ENCODE measurements around the gene CYP2W1. TPM values are rescaled to one million over a fixed set of nuclear protein-coding genes. Genes with fewer than 3 reads are reported as not detected.

The CYP2W1 gene
- total RNA-seq, 1 donor from 2014 or later: not detected

- TF ChIP-seq CTCF (conservative IDR thresholded peaks at IDR 0.05; ENCODE audit: low read depth, low read length): no peak
- no peak for DNase-seq (ENCODE audit: low read depth)
- no peak overlapping the region for H3K4me3 ChIP-seq (ENCODE audit: low read depth, low read length)
Observed at GRCh38 chr7:1017586-1018333, 34.8 kb downstream of the CYP2W1 start.

GRCh38 chr7:1018334-1018695, 35.3 kb downstream of the CYP2W1 start:
- no peak for TF ChIP-seq CTCF (conservative IDR thresholded peaks at IDR 0.05; ENCODE audit: low read depth, low read length)
- H3K4me3 ChIP-seq (ENCODE audit: low read depth, low read length): no peak overlapping the region
- no peak for DNase-seq (ENCODE audit: low read depth)

- TF ChIP-seq CTCF (conservative IDR thresholded peaks at IDR 0.05; ENCODE audit: low read depth, low read length): no peak
- no peak overlapping the region for H3K4me3 ChIP-seq (ENCODE audit: low read depth, low read length)
- no peak for DNase-seq (ENCODE audit: low read depth)
Observed at GRCh38 chr7:1019255-1019785, 36.3 kb downstream of the CYP2W1 start.

- no peak for TF ChIP-seq CTCF (conservative IDR thresholded peaks at IDR 0.05; ENCODE audit: low read depth, low read length)
- no peak overlapping the region for H3K4me3 ChIP-seq (ENCODE audit: low read depth, low read length)
- no peak for DNase-seq (ENCODE audit: low read depth)
Observed at GRCh38 chr7:1019789-1020610, 37.0 kb downstream of the CYP2W1 start.

GRCh38 chr7:1020849-1021251, 37.9 kb downstream of the CYP2W1 start:
- no peak for DNase-seq (ENCODE audit: low read depth)
- peak; percentile 21 for TF ChIP-seq CTCF (conservative IDR thresholded peaks at IDR 0.05; ENCODE audit: low read depth, low read length)

GRCh38 chr7:1021366-1021765, 38.4 kb downstream of the CYP2W1 start:
- no peak for DNase-seq (ENCODE audit: low read depth)

More at GRCh38 chr7:1020849-1021251, 37.9 kb downstream of the CYP2W1 start:
- H3K4me3 ChIP-seq (ENCODE audit: low read depth, low read length): no peak overlapping the region

More at GRCh38 chr7:1021366-1021765, 38.4 kb downstream of the CYP2W1 start:
- H3K4me3 ChIP-seq (ENCODE audit: low read depth, low read length): no peak overlapping the region
- TF ChIP-seq CTCF (conservative IDR thresholded peaks at IDR 0.05; ENCODE audit: low read depth, low read length): no peak

Measured in epithelial cell of proximal tubule (primary cell).